GM21723 (cell line): ENCODE data around the gene TESMIN.

Experiments used
- ATAC-seq: cut with Tn5 transposase; IDR thresholded peaks from one replicate; pipeline ENCODE4 v1.9.1; 2021; ENCODE audit warnings: mild to moderate bottlenecking, moderate library complexity; ENCODE audit not compliant: unreplicated experiment

TESMIN gene

DNA sequence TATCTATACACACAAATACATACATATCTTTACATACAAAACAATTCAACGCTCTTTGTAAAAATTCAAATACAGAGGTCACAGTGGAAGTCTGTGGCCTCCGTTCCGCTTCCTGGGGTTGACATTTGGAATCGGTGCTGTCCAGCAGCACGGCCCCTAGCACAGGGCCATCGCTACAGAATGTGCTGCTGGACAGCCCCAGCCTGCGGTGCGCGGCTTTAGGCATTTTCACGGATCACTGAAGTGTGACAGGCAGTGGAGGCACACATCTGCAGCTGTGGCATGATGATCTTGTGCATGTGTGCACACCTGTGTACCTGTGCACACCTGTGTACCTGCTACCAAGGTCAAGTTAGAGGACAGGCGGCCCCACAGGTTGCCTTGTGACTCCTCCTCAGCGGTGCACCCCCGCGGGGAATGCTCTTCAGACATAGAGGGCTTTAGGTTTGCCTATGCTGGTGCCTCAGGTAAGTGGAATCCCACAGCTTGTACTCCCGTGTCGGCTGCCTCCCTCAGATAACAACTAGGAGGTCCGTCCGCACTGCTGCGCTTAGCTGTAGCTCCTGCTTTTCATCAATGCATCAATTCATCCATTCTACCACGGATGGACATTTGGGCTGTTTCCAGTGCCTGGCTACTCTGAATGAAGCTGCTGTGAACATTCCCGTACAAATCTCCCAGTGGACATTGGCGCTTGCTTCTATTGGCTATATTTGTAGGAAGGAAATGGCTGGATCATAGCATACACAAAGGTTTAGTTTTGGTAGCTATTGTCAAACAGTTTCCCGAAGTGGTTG is 37.1 kb downstream of the TESMIN start:
- ATAC-seq: no peak

DNA sequence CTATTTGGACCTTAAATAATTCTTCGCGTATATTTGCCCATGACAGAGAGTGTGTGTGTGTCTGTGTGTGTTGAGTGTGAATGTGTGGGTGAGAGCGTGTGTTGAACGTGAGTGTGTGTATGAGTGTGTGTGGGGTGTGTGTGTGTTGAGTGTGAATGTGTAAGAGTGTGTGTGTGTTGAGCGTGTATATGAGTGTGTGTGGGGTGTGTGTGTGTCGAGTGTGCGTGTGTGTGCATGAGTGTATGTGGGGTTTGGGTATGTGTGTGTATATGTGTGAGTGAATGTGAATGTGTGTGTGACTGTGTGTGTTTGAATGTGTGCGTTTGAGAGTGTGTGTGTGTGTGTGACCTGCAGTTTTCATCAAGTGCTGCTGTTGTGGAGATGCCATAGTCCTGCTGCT is 40.2 kb downstream of the TESMIN start:
- no peak for ATAC-seq

DNA sequence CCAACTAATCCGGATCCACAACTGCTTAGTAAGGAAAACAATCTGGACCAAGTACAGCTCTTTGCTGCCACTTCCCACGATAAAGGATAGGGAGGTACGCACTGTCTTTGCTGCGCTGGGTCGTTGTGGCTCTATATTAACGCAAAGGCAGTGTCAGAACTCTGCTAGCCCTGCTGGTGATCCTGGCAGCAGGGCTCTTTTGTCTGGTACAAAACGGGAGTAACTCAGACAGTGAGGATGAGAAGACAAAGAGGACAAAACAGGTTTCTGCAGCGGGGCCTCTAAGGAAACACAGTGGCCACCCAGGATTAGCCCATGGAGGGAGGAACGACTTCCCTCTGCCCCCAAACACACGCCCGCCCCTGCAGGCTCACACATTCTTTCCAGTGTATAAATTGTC is 40.9 kb downstream of the TESMIN start:
- ATAC-seq: no peak

DNA sequence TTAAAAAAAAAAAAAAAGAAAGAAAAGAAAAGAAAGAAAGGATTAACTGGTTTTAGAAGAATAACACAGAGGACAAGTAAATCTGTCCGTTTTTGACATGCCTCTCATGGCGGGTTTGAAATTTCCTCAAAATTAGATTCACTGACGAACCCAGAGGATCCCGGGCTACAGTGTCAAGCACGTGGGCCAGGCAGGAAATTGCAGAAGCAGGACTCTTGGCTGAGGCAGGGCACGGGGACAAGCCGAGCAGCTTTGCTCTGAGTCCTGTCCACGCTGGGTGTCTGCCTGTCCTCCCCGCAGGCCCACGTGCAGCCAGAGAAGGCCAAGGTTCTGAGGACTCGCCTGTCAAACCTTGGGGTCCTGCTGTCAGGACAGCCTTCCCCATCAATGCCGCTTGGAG is 42.3 kb downstream of the TESMIN start:
- no peak for ATAC-seq

DNA sequence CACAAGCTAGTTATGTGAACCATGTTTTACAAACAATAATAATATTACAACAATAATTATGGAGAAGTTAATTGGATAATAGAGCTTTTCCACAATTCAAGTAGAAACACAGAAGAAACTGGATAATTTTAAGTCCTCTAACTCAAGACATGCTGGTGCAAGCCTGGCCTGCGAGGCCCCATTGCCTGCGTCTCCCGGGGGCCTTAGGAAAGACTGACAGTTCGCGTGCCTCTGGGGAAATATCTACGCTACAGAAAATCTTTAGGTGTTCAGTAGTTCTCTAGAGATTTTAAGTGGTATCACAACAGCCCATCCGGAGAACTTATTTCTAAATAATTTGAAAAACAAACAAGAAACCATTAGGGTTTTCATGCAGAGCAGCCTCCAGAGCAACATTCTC is 43.8 kb downstream of the TESMIN start:
- ATAC-seq: no peak

DNA sequence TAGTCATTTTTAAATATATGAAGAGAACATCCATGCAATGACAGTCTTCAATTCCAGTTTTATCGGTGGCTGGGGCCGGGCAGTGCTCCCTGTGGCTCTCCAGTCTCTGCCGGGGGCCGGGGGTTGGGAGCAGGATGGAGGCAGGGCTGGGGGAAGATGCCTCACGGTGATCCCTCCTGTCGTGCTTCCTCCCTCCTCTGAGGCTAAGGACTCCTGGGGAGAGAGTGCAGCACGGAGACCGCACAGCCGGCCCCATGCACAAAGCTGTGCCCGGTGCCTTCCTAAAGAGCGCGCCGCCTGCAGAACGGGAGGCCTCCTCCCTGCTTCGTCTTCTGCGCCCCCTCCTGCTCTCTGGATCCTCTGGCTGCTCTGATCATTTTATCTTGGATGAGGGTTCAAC is 46.4 kb downstream of the TESMIN start:
- no peak for ATAC-seq

DNA sequence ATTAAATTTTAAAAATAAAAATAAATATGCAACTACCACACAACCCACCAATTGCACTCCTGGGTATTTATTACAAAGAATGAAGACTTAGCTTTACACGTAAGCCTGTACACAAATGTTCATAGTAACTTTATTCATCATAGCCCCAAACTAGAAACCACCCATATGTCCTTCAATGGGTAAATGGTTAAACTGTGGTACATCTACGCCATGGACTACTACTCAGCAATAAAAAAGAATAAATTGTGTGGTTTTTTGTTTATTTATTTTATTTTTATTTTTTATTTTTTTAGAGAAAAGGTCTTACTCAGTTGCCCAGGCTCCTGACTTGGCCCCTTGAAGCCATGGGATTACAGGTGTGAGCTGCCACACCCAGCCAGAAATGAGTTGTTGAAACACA is 52.3 kb downstream of the TESMIN start:
- no peak for ATAC-seq

DNA sequence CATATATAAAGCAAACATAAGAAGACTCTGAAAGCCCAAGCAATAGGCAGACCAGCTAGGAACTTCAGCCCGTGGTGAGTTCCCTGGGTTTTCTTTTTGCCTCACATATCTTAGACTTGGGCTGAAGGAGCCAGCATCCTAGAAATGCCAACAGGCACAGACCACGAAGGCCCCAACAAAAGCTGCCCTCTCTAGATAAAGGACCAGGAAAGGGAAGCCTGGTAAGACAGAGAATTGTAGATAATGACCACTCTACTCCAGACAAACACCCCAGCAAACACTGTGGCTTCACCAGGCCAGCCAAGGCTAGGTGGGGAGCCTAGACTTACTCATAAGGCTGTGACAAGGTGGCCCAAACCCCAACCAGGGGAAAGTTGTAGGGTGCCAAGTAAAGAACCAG is 55.8 kb downstream of the TESMIN start:
- ATAC-seq: no peak

DNA sequence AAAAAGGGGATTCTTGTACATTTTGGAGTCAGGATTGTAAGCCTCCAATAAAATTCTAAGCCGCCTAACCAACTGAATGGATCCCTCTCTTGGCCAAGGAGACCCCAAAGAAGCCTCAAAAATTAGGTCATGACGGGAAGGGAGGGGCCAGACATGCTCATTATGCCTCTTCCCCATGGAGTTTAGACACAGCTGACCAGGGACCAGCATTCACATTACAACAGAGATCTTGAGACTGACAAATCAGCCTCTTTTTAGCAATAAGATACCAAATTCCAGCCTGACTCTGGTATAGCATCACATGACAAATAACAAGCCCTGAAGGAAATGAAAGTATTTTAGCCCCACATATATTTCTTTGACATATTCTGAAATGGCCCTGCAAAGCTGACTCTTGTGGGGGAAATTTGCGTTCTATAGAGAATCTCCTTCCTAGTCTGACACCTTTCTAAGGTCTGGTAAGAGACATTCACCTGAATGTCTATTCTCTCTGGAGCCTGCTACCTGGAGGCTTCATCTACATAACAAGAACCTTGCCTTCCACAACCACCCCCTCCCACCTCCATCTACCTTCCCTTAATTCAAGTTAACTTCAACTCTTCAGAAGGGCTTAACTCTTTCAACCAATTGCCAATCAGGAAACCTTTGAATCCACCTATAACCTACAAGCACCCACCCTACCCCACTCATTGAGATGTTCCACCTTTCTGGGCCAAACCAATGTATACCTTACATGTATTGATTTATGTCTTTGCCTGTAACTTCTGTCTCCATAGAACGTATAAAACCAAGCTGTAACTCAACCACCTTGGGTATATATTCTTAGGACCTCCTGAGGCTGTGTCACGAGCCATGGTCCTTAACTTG is 56.7 kb downstream of the TESMIN start:
- no peak for ATAC-seq

DNA sequence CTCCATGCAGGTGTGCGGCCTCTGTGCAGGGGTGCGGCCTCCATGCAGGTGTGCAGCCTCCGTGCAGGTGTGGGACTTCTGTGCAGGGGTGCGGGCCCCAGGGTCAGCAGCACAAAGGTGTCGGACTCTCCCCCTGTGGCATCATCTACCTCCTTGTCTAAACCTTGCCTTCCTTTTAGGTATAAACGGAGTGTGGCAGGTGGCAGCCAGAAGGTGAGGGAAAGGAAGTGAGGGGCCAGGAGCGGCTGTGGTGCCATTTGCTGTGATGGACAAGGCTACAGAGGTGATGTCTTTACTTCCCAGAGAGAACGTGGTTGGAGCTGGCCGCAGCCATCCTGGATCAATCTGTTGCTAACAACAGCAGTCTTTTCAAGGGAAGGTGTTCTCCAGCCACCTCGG is 57.8 kb downstream of the TESMIN start:
- ATAC-seq: no peak

DNA sequence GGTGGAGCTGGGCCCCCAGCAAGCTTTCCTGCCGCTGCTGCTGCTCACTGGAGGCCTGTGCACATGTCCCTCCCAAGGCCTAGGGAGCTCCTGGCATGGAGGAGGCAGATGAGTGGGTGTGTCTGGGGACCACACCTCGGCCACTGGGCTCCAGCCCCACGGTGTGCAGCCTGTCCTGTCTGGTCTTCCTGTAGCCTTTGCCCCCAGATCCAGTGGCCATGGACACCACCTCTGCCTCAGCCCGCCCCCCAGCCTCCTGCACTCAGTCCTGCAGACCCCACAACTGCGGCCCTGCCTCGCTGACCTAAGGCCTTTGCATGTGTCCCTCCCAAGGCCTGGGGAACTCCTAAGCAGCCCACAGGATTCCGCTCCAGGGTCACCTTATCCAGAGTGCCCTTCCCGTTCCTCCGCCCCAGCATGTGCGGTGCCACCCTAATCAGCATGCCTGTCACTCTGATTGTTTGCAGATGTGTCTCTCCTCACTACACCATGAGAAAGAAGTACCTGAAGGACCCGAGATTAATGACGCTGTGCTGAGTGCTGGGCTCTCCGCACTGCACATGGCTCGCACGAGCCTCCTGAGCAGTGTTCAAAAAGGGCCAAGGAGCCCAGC is 58.3 kb downstream of the TESMIN start:
- ATAC-seq: no peak

DNA sequence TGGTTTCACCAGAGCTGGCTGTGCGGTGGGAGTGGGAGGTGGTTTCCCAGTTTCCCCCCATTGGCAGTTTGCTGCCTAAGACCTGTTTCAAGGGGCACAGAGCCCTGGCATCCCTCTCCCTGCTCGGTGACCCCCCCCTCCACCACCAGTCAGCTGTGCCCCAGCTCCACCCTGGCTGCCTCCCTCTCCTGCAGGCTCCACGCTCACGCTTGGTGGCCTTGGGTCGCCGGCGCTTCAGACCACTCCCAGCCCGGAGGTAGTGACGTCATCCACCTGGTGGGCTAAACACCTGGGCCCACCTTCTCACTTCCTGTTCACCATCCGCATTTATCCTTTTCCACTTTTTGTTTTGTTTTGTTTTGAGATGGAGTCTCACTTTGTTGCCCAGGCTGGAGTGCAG is 59.2 kb downstream of the TESMIN start:
- no peak for ATAC-seq

DNA sequence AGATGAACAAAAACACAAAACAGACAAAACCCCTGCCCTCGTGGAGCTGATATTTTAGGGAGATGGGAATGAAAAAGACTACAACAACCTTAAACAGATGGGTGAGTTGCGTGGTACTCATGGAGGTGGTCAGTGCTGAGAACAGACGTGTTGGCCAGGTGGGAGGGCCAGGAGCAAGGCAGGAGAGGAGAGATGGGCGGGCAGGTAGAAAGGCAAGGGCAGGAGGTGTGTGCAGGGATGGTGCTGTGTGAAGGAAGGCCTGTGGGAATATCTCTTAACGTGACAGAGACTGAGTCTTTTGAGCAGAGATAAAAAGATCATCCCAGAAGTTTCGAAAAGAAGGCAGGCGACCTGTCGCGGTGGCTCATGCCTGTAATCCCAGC is 59.9 kb downstream of the TESMIN start:
- no peak for ATAC-seq

DNA sequence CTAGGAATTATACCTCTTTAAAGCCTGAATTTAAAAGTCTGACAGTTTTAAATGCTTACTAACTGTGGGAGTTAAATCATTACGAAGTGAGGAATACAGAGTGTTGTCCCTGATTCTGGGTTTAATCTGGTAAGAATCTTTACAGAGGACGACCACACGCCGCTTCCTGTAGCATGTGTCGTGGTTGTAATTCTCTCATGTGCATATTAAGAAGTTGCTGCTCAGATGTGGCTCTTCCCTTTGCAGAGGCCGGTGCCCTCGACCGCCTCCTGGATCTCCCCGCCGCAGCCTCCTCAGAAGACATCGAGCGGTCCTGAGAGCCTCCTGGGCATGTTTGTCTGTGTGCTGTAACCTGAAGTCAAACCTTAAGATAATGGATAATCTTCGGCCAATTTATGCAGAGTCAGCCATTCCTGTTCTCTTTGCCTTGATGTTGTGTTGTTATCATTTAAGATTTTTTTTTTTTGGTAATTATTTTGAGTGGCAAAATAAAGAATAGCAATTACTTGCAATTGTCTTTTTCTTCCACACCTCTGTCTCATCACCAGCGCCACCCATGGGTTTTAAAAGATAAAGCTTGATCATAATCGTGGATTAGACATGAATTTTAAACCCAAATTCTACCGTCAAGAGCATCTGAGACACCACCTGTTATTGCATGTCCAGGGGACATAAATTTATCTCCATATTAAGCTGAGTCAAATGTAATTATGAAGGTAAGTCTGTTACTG is 60.5 kb downstream of the TESMIN start:
- ATAC-seq: no peak

DNA sequence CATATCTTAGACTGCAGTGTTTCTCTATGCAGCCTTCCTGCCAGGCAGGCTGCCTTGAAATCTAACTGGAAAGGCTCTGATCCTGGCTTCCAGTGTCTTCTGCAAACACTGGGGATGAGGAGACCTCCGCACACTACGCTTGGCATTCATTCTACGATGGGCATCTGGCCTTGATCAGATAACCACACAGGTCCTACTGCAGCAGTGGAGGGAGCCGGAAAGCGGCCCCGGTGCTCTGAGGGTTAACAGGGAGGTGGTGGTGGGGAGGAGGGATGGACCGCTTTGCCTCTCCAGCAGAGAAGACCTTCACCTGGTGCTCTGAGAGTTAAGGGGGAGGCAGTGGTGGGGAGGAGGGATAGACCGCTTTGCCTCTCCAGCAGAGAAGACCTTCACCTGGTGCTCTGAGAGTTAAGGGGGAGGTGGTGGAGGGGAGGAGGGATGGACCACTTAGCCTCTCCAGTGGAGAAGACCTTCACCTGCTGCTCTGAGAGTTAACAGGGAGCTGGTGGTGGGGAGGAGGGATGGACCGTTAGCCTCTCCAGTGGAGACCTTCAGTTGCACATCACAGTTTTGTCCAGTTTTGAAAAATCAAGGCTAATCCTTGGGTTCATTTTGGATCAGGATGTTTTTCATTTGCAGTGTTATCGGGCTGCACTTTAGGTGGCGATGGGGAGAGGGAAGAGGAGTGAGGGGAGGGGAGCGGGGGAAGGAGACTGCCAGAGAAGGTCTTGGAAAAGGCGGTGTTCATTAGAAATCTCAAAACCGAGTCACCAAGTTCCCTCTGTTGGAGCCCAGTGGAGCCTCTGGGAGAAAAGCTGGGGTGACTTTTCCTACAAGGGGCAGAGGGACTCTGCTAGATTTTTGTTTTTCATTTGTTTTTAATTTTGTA is 61.3 kb downstream of the TESMIN start:
- no peak for ATAC-seq

DNA sequence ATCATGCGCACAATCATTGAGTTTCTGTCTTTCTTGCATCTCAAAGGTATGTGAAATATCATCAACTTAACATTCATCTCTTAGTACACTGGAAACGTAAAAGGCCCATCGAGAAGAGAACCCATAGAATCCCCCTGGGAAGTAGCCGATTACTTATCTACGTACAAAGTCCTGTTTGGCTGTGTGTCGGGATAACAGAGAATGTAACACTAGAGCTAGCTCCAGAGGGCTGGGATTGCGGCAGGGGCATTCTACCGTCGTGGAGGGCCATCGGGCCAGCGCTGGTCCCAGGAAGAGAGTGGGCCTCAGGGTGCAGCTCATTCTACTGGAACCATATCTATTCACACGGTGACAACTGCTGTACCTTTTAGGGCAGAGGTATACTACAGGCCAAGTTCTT is 62.4 kb downstream of the TESMIN start:
- no peak for ATAC-seq

DNA sequence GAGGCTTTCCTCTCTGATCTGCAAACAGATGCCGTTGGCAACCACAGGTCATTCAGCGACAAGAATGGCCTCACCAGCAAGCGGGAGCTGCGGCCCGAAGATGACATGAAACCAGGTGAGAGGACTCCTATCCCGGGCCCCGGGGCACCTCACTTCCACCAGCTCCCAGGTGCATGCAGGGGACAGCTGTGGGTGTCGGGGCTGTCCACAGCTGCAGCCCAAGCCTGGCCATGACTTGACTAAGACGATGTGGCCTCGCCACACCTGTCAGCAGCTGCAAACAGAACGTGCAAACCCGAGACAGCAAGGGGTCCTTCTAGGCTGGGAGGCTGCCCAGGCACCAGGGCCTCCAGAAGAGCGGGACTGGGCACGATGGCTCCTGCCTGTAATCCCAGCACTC is 63.3 kb downstream of the TESMIN start:
- no peak for ATAC-seq

DNA sequence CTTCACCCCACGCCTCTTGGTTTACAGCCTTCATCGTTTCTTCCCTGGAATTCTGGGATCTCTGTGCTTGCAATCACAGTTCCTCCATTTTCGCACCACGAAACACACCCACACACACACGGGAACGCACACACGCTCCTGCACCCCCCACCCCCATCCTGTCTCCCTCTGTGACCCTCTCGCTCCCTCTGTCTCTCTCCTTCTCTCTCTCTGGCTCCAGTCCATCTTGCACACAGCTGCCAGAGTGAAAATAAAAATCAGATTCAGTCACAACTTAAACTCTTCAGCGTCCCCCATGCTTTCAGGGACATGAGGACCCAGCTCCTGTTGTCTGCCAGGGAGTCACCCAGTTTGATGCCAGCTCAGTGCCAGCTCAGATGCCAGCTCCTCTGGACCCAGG is 64.0 kb downstream of the TESMIN start:
- no peak for ATAC-seq

DNA sequence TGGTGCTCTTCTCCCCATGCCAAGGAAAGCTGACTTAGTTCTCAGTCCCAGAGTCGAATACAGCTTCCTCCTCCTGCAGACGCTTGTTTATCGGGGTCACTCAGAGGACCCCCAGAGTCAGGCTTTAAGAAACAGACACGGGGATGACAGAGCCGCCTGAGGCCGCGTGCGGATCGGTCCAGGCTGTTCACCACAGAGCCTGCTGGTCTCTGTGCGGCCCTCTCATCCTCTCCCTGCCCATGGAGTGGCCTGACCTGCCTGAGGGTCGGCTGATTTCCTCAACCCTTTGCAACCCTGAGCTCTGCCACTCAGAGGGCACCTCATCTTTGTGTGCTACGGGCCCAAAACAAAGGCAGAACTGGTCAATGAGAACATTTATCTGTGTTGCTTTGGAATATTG is 64.8 kb downstream of the TESMIN start:
- no peak for ATAC-seq

DNA sequence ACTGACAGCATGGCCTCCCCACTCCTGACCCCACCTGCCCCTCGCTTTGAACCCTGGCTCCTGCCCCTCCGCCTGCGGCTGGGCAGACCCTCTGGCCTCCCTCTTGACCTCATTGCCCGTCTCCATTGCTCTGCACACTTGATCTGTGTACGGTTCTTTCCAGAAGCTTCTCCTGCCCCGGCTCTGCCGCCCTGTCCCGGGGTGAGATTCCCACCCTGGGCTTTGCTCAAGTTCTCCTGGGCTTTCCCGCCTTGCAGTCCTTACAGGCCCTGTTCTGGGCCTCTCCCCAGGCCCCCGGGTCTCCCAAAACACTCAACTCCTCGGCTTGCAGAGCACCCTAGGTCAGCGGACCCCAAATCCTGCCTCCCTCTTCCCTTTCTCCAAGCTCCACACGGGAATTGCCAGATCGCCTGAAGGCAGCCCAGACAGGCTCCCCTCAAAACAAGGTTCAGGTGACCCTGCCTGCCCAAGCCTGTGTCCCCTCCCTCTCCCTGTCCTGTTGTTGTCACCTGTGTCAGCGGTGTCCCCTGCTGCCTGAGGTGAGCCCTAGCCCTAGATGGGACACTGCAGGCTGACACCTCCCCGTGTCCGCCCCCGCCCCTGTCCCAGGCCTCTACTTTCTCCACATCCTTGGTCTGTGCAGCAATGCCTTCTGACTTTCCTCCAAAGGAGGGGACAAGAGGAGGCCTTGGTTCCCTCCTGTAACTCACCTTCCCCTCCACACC is 65.5 kb downstream of the TESMIN start:
- no peak for ATAC-seq
